ENCODE data around the gene SPATA31C1. TPM values are rescaled to one million over a fixed set of nuclear protein-coding genes. Genes with fewer than 3 reads are reported as not detected.

SPATA31C1 gene
- total RNA-seq, 1 experiment from 2014 or later, result not detected

GRCh38 chr9:87869082-87869481, 48.7 kb upstream of the SPATA31C1 start (continued):
- TF ChIP-seq PRDM15 (CRISPR knock-in tag; IDR thresholded peaks at IDR 0.05) (no peak), ZNF219 (CRISPR knock-in tag; IDR thresholded peaks at IDR 0.05; ENCODE audit: borderline replicate concordance) (no peak), SP1 (CRISPR knock-in tag; conservative IDR thresholded peaks at IDR 0.05) (no peak), GRHL2 (CRISPR knock-in tag; IDR thresholded peaks at IDR 0.05; ENCODE audit: insufficient replicate concordance, severe bottlenecking) (no peak), IRF2 (CRISPR knock-in tag; IDR thresholded peaks at IDR 0.05; ENCODE audit: borderline replicate concordance, low read depth) (no peak), TP53 (CRISPR knock-in tag; IDR thresholded peaks at IDR 0.05) (no peak), CTCF (IDR thresholded peaks at IDR 0.05) (no peak), ZNF317 (CRISPR knock-in tag; IDR thresholded peaks at IDR 0.05; ENCODE audit: borderline replicate concordance, low read depth) (no peak)

GRCh38 chr9:87871425-87872078, 46.2 kb upstream of the SPATA31C1 start:
- no peak overlapping the region for H3K27ac Mint-ChIP-seq
- no peak for ATAC-seq
- H3K4me3 Mint-ChIP-seq, result no peak overlapping the region
- CTCF ChIA-PET, result interaction anchor here (4.2 kb wide), 1 partner anchor 12 kb away, joined by 16 read pairs; the partner anchor contains the start of gene SPATA31E1
- POLR2A ChIA-PET, result no interaction called here
- peaks cover 28% of the 10 kb centered on the region for H3K4me1 Mint-ChIP-seq
- no peaks in the 10 kb centered on the region; the same call in 1 of the 2 replicates for H3K36me3 Mint-ChIP-seq
- no peak for DNase-seq (ENCODE audit: low spot score)
- H3K27me3 Mint-ChIP-seq (ENCODE audit: low read depth), result no peaks in the 10 kb centered on the region; the same call in 1 of the 2 replicates
- no peak for TF ChIP-seq ZNF532 (CRISPR knock-in tag; IDR thresholded peaks at IDR 0.05; ENCODE audit: borderline replicate concordance)
- no peak for TF ChIP-seq ATF2 (CRISPR knock-in tag; IDR thresholded peaks at IDR 0.05; ENCODE audit: borderline replicate concordance, low read depth)
- no peak for TF ChIP-seq EMX1 (CRISPR knock-in tag; IDR thresholded peaks at IDR 0.05)
- TF ChIP-seq ATF1 (CRISPR knock-in tag; IDR thresholded peaks at IDR 0.05), result no peak
- no peak for TF ChIP-seq MAX (CRISPR knock-in tag; IDR thresholded peaks at IDR 0.05)
- peaks cover 7% of the 10 kb centered on the region for H3K9me3 Mint-ChIP-seq

Measured in WTC11 (cell line).